ENCODE data around the gene PLEKHH3. TPM values are rescaled to one million over a fixed set of nuclear protein-coding genes. Genes with fewer than 3 reads are reported as not detected.

Gene PLEKHH3
- total and polyA plus RNA-seq, 10 of the 15 experiments (the other 5 are each of a cell fraction or from before 2014, with no cell fraction given): 0.31 to 38.0 (median 11.0) TPM

- no peaks in the 10 kb centered on the region for H4K20me1 ChIP-seq (ENCODE audit: control insufficient read depth, insufficient read depth)
- ChIA-PET POLR2A (interaction anchor here (1.0 kb wide), 1 partner anchor 18 kb away, joined by 4 read pairs; no protein-coding TSS in a partner anchor), CTCF (interaction anchor here (1.0 to 3.7 kb wide), 5 partner anchors 35 to 147 kb away, joined by 3 to 21 read pairs (median 6); partner anchors contain the start of genes BECN1 and RAMP2), RAD21 (ENCODE audit: unreplicated experiment) (interaction anchor here (1.2 to 1.6 kb wide), 2 partner anchors 38 to 99 kb away, joined by 3 to 7 read pairs; partner anchors contain the start of gene BECN1), SMC1A (ENCODE audit: uncharacterized antibody, unreplicated experiment) (interaction anchor here (1.0 to 2.5 kb wide), 3 partner anchors 11 to 39 kb away, joined by 3 to 8 read pairs (median 4); no protein-coding TSS in a partner anchor)
- H3K79me2 ChIP-seq (ENCODE audit: control insufficient read depth, insufficient read depth, low read length): no peaks in the 10 kb centered on the region
- TF ChIP-seq BCL3 (IDR thresholded peaks at IDR 0.05; ENCODE audit: borderline replicate concordance, insufficient read depth, low read depth, low read length, poor library complexity, severe bottlenecking): peak; percentile 39
- TF ChIP-seq ZNF622 (IDR thresholded peaks at IDR 0.05): no peak
- no peak for TF ChIP-seq MTA2 (IDR thresholded peaks at IDR 0.05; ENCODE audit: low read depth)
- no peak for ATAC-seq
- H3K27me3 ChIP-seq (replicated peaks in 1 of 2; ENCODE audit: control insufficient read depth in 2 of 2, insufficient read depth in 2 of 2, low read length in 1 of 2): no peaks in the 10 kb centered on the region
- H3K4me2 ChIP-seq (ENCODE audit: control insufficient read depth, insufficient read depth): no peak overlapping the region
- H3K36me3 ChIP-seq (ENCODE audit: control insufficient read depth in 2 of 2, insufficient read depth in 2 of 2, low read length in 1 of 2): peaks cover 3 to 11% of the 10 kb centered on the region in 2 experiments
- no peak overlapping the region for H2AFZ ChIP-seq (ENCODE audit: control insufficient read depth, low read depth, low read length)
- 98% methylated on average over 6 of the region's 6 CpGs for WGBS (ENCODE audit: insufficient coverage, insufficient replicate concordance, low lambda C conversion rate, missing lambda C conversion rate)
- intact Hi-C loops (cut with micrococcal nuclease; ENCODE audit: unreplicated experiment): no loop called here
- DNase-seq (ENCODE audit: low read depth, low spot score): no peak
- no peak for FAIRE-seq
- no peaks in the 10 kb centered on the region for H3K9me3 ChIP-seq (replicated peaks; ENCODE audit: control insufficient read depth, insufficient read depth, low read length)
- in situ Hi-C loops (cut with MboI): loop anchor here (10.0 kb wide), 1 partner anchor 210 kb away; no protein-coding TSS in a partner anchor
- no peak overlapping the region for H3K4me3 ChIP-seq
- no peaks in the 10 kb centered on the region for H3K4me1 ChIP-seq (ENCODE audit: control insufficient read depth, insufficient read depth, low read length)
- no TSS peak for BruUV-seq (replicated peaks)
- no peak overlapping the region for H3K27ac ChIP-seq (ENCODE audit: control insufficient read depth, insufficient read depth)
- H3K9ac ChIP-seq (ENCODE audit: control insufficient read depth, insufficient read depth, low read length): no peak overlapping the region
These were observed 48.3 kb upstream of the PLEKHH3 start for GRCh38 chr17:42725143-42725542.

- ChIA-PET SMC1A (ENCODE audit: uncharacterized antibody, unreplicated experiment) (interaction anchor here (1.4 to 2.4 kb wide), 2 partner anchors 40 to 101 kb away, joined by 3 to 10 read pairs; partner anchors contain the start of gene BECN1), CTCF (interaction anchor here (1.8 to 7.3 kb wide), 3 partner anchors 12 to 145 kb away, joined by 7 to 130 read pairs (median 11); partner anchors contain the start of genes PSMC3IP and RAMP2), RAD21 (ENCODE audit: unreplicated experiment) (interaction anchor here (1.6 kb wide), 1 partner anchor 40 kb away, joined by 7 read pairs; no protein-coding TSS in a partner anchor), POLR2A (no interaction called here)
- H4K20me1 ChIP-seq (ENCODE audit: control insufficient read depth, insufficient read depth): no peaks in the 10 kb centered on the region
- ATAC-seq: no peak
- no peak overlapping the region for H3K4me2 ChIP-seq (ENCODE audit: control insufficient read depth, insufficient read depth)
- no peak overlapping the region for H2AFZ ChIP-seq (ENCODE audit: control insufficient read depth, low read depth, low read length)
- H3K9ac ChIP-seq (ENCODE audit: control insufficient read depth, insufficient read depth, low read length): no peak overlapping the region
- TF ChIP-seq TCF7 (IDR thresholded peaks at IDR 0.05; ENCODE audit: borderline replicate concordance): no peak
- TF ChIP-seq RELB (IDR thresholded peaks at IDR 0.05; ENCODE audit: low read depth): no peak
- TF ChIP-seq RELA (IDR thresholded peaks at IDR 0.05; ENCODE audit: borderline replicate concordance, partially characterized antibody): no peak
- TF ChIP-seq BMI1 (IDR thresholded peaks at IDR 0.05; ENCODE audit: borderline replicate concordance): no peak
- no peak for TF ChIP-seq NR2C1 (IDR thresholded peaks at IDR 0.05)
- no peak for TF ChIP-seq NR2F1 (conservative IDR thresholded peaks at IDR 0.05)
- no peak for TF ChIP-seq ETV6 (conservative IDR thresholded peaks at IDR 0.05 in 1 of 2, IDR thresholded peaks at IDR 0.05 in 1 of 2; ENCODE audit: borderline replicate concordance in 1 of 2, low read depth in 1 of 2)
- TF ChIP-seq SIX5 (IDR thresholded peaks at IDR 0.05; ENCODE audit: low read depth, low read length, severe bottlenecking): no peak
- TF ChIP-seq PBX3 (IDR thresholded peaks at IDR 0.05; ENCODE audit: insufficient replicate concordance, low read depth, low read length): no peak
- no peak overlapping the region for H3K27ac ChIP-seq (ENCODE audit: control insufficient read depth, insufficient read depth)
- intact Hi-C loops (cut with micrococcal nuclease; ENCODE audit: unreplicated experiment) (no loop called here), in situ Hi-C loops (cut with MboI) (loop anchor here (10.0 kb wide), 1 partner anchor 211 kb away; no protein-coding TSS in a partner anchor)
- 96% methylated on average over 3 of the region's 3 CpGs for WGBS (ENCODE audit: insufficient coverage, insufficient replicate concordance, low lambda C conversion rate, missing lambda C conversion rate)
- H3K4me3 ChIP-seq: no peak overlapping the region
- no peaks in the 10 kb centered on the region for H3K79me2 ChIP-seq (ENCODE audit: control insufficient read depth, insufficient read depth, low read length)
- H3K9me3 ChIP-seq (replicated peaks; ENCODE audit: control insufficient read depth, insufficient read depth, low read length): no peaks in the 10 kb centered on the region
- peaks cover 3 to 11% of the 10 kb centered on the region in 2 experiments for H3K36me3 ChIP-seq (ENCODE audit: control insufficient read depth in 2 of 2, insufficient read depth in 2 of 2, low read length in 1 of 2)
- no peaks in the 10 kb centered on the region for H3K27me3 ChIP-seq (replicated peaks in 1 of 2; ENCODE audit: control insufficient read depth in 2 of 2, insufficient read depth in 2 of 2, low read length in 1 of 2)
- DNase-seq (ENCODE audit: low read depth, low spot score): no peak
- BruUV-seq (replicated peaks): TSS peak; percentile 42
- FAIRE-seq: no peak
- H3K4me1 ChIP-seq (ENCODE audit: control insufficient read depth, insufficient read depth, low read length): no peaks in the 10 kb centered on the region
These were observed 46.8 kb upstream of the PLEKHH3 start for GRCh38 chr17:42723636-42724035.
